Measurements from ENCODE around the gene PSKH1. TPM values are rescaled to one million over a fixed set of nuclear protein-coding genes. Genes with fewer than 3 reads are reported as not detected.

The PSKH1 gene
- polyA plus RNA-seq, 1 donor (not counting 4 experiments of a cell fraction or from before 2014, with no cell fraction given) = 10.7 TPM

DNA sequence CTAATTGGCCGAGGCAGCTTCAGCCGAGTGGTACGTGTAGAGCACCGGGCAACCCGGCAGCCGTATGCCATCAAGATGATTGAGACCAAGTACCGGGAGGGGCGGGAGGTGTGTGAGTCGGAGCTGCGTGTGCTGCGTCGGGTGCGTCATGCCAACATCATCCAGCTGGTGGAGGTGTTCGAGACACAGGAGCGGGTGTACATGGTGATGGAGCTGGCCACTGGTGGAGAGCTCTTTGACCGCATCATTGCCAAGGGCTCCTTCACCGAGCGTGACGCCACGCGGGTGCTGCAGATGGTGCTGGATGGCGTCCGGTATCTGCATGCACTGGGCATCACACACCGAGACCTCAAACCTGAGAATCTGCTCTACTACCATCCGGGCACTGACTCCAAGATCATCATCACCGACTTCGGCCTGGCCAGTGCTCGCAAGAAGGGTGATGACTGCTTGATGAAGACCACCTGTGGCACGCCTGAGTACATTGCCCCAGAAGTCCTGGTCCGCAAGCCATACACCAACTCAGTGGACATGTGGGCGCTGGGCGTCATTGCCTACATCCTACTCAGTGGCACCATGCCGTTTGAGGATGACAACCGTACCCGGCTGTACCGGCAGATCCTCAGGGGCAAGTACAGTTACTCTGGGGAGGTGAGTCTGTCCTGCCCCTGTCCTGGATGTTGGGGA is 16.1 kb downstream of the PSKH1 start:
- H3K4me2 ChIP-seq (ENCODE audit: control insufficient read depth, extremely low read depth, insufficient read depth, low read depth, low read length) = no peak overlapping the region
- H3K79me2 ChIP-seq (ENCODE audit: control insufficient read depth, insufficient read depth, low read length) = no peaks in the 10 kb centered on the region
- no peaks in the 10 kb centered on the region for H3K27me3 ChIP-seq (ENCODE audit: control insufficient read depth, extremely low read depth, insufficient read depth, low read length)
- peaks cover 5 to 15% of the 10 kb centered on the region in 2 experiments for H3K36me3 ChIP-seq (ENCODE audit: control insufficient read depth in 2 of 2, extremely low read depth in 1 of 2, insufficient read depth in 2 of 2, low read length in 2 of 2)
- H3K9ac ChIP-seq (ENCODE audit: control insufficient read depth, extremely low read depth, insufficient read depth, low read length) = no peak overlapping the region
- TF ChIP-seq, protein P1, sequence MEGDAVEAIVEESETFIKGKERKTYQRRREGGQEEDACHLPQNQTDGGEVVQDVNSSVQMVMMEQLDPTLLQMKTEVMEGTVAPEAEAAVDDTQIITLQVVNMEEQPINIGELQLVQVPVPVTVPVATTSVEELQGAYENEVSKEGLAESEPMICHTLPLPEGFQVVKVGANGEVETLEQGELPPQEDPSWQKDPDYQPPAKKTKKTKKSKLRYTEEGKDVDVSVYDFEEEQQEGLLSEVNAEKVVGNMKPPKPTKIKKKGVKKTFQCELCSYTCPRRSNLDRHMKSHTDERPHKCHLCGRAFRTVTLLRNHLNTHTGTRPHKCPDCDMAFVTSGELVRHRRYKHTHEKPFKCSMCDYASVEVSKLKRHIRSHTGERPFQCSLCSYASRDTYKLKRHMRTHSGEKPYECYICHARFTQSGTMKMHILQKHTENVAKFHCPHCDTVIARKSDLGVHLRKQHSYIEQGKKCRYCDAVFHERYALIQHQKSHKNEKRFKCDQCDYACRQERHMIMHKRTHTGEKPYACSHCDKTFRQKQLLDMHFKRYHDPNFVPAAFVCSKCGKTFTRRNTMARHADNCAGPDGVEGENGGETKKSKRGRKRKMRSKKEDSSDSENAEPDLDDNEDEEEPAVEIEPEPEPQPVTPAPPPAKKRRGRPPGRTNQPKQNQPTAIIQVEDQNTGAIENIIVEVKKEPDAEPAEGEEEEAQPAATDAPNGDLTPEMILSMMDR (optimal IDR thresholded peaks at IDR 0.05 in 1 of 3, IDR thresholded peaks at IDR 0.05 in 1 of 3, conservative IDR thresholded peaks at IDR 0.05 in 1 of 3; ENCODE audit: extremely low read depth in 1 of 3, insufficient read depth in 2 of 3, low read length in 3 of 3) = no peak
- TF ChIP-seq EZH2 (IDR thresholded peaks at IDR 0.05; ENCODE audit: low read length) = no peak
- no peaks in the 10 kb centered on the region for H4K20me1 ChIP-seq (ENCODE audit: control insufficient read depth, extremely low read depth, insufficient read depth, low read length)
- dilution Hi-C loops (cut with MboI; ENCODE audit: extremely low pct_ligation_motif_present, low sequenced_read_pairs) = no loop called here
- no peak for DNase-seq (ENCODE audit: low read depth, low spot score)
- peaks cover 4% of the 10 kb centered on the region for H3K4me1 ChIP-seq (ENCODE audit: control insufficient read depth, extremely low read depth, insufficient read depth, low read length)
- H3K9me1 ChIP-seq (ENCODE audit: control insufficient read depth, extremely low read depth, insufficient read depth, low read length) = no peaks in the 10 kb centered on the region
- H3K9me3 ChIP-seq (ENCODE audit: control insufficient read depth, low read depth, low read length) = no peaks in the 10 kb centered on the region
- FAIRE-seq = no peak
- H3K4me3 ChIP-seq (ENCODE audit: control insufficient read depth in 2 of 3, extremely low read depth in 1 of 3, insufficient read depth in 2 of 3, low read depth in 1 of 3, low read length in 3 of 3) = no peak overlapping the region
- H2AFZ ChIP-seq (ENCODE audit: control insufficient read depth, low read length) = no peak overlapping the region
- H3K27ac ChIP-seq (ENCODE audit: control insufficient read depth, insufficient read depth, low read length) = no peak overlapping the region

DNA sequence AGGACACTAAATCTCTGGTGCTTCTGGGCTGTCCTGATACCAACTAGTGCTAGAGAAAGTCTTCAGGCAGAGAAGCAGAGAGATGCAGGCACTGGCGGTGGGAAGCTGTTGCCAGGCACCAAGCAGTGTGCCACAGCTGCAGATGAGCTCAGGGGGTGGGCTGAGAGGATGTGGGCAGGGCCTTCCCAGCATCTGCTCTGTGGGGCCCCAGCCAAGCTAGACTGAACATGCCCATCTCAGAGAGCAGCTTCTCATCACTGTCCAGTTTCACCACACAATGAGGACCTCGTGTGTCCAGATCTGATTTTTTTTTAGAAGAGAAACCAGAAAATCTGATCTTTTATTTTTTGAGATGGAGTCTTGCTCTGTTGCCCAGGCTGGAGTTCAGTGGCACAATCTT is 17.1 kb downstream of the PSKH1 start:
- H3K9ac ChIP-seq (ENCODE audit: control insufficient read depth, extremely low read depth, insufficient read depth, low read length) = no peak overlapping the region
- TF ChIP-seq, protein P1 (optimal IDR thresholded peaks at IDR 0.05 in 1 of 3, IDR thresholded peaks at IDR 0.05 in 1 of 3, conservative IDR thresholded peaks at IDR 0.05 in 1 of 3; ENCODE audit: extremely low read depth in 1 of 3, insufficient read depth in 2 of 3, low read length in 3 of 3) = peak in 1 of 3 experiments; percentile 6
- TF ChIP-seq EZH2 (IDR thresholded peaks at IDR 0.05; ENCODE audit: low read length) = no peak
- H3K27ac ChIP-seq (ENCODE audit: control insufficient read depth, insufficient read depth, low read length) = no peak overlapping the region
- H4K20me1 ChIP-seq (ENCODE audit: control insufficient read depth, extremely low read depth, insufficient read depth, low read length) = no peaks in the 10 kb centered on the region
- H2AFZ ChIP-seq (ENCODE audit: control insufficient read depth, low read length) = no peak overlapping the region
- no peak for DNase-seq (ENCODE audit: low read depth, low spot score)
- no peaks in the 10 kb centered on the region for H3K27me3 ChIP-seq (ENCODE audit: control insufficient read depth, extremely low read depth, insufficient read depth, low read length)
- H3K36me3 ChIP-seq (ENCODE audit: control insufficient read depth in 2 of 2, extremely low read depth in 1 of 2, insufficient read depth in 2 of 2, low read length in 2 of 2) = peaks cover 5 to 15% of the 10 kb centered on the region in 2 experiments
- dilution Hi-C loops (cut with MboI; ENCODE audit: extremely low pct_ligation_motif_present, low sequenced_read_pairs) = no loop called here
- no peaks in the 10 kb centered on the region for H3K79me2 ChIP-seq (ENCODE audit: control insufficient read depth, insufficient read depth, low read length)
- no peaks in the 10 kb centered on the region for H3K9me3 ChIP-seq (ENCODE audit: control insufficient read depth, low read depth, low read length)
- H3K9me1 ChIP-seq (ENCODE audit: control insufficient read depth, extremely low read depth, insufficient read depth, low read length) = no peaks in the 10 kb centered on the region
- H3K4me1 ChIP-seq (ENCODE audit: control insufficient read depth, extremely low read depth, insufficient read depth, low read length) = peaks cover 7% of the 10 kb centered on the region
- no peak overlapping the region for H3K4me3 ChIP-seq (ENCODE audit: control insufficient read depth in 2 of 3, extremely low read depth in 1 of 3, insufficient read depth in 2 of 3, low read depth in 1 of 3, low read length in 3 of 3)
- no peak for FAIRE-seq
- no peak overlapping the region for H3K4me2 ChIP-seq (ENCODE audit: control insufficient read depth, extremely low read depth, insufficient read depth, low read depth, low read length)

All from keratinocyte (primary cell).